Stimulated activated CD8-positive, alpha-beta memory T cell treated with anti-CD3 and anti-CD28 coated beads, Interleukin-12 subunit alpha, Interleukin-12 subunit beta, amount 100 ng/mL, for 1 hour (primary cell): ENCODE data around the gene TMEM125.

Experiments used
- DNase-seq: peaks from one replicate; pipeline ENCODE4 v3.0.0-alpha.2; 2020; ENCODE audit warnings: low read depth

The TMEM125 gene

GRCh38 chr1:43247256-43247921 lies 22.4 kb upstream of the TMEM125 start:
- no peak for DNase-seq

DNA sequence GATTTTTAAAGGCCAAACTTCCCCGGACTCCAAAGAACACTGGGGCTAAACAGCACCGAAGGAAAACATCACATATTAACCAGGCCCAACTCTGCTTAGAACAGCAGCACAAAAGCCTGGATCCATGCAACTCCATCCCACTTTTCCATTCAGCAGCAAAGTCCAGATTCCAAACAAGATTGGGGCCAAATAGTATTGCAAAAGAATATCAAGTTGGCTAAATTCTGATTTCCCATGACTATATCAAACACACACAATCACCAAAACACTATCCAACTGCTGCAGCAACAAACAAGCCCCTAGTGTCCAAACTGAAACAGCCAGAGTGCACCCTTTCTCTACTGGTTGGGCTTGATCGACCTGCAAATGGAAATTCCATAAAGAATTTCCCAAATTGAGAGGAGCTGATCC lies 19.4 kb upstream of the TMEM125 start:
- DNase-seq = no peak

DNA sequence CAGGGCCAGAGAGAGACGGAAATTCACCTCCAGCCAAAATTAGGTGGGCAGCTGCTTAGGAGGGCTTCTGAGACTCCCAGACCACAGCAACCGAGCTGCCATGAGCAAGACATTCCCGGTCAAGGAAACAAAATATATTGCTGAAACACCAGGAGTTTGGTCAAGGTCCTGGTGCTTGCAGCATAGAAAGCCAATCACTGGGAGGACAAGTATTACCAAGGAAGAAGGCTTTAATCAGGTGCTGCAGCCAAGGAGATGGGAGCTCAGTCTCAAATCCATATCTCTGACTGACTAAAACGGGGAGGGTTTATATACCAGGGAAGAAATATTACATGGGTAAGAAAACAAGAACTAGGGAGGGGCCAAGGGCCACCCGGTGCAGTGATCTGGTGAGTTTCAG lies 18.8 kb upstream of the TMEM125 start:
- no peak for DNase-seq

DNA sequence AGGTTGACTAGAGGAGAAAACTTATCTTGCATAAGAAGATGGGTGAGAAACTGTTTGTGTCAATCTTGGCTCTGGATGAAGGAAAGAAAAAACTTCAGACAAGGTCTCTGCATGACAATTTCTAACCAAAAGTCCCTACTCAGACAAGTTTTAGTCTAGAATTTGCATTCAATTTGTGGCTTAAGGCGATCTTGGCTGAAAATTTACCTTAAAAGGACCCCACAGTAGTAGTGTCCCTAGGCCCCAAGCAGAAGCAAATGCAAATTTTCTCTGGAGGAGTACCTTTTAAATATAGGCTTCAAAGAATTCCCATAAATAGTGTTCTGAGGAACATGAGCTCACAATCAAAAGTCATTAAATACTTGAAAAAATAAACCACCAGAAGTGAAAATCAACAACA lies 17.6 kb upstream of the TMEM125 start:
- no peak for DNase-seq

DNA sequence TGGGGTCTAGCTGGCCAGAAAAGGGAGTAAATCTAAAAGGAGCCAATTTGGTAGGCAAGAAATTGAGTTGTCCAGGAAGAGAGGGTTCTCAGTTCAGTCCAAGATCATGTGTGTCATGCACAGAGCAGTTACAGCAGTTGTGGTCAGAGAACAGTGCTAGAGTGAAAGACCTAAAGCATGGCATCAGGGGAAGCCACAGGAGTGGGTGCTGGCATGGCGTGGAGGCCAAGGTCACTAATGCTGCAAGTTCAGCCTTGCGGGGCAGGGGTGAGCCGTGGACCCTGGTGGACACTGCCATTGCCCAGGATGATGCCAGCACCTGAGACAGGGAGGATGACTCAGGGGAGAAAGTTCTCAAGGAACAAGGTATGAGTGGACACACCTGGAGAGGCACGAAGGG lies 16.6 kb upstream of the TMEM125 start:
- DNase-seq = no peak

DNA sequence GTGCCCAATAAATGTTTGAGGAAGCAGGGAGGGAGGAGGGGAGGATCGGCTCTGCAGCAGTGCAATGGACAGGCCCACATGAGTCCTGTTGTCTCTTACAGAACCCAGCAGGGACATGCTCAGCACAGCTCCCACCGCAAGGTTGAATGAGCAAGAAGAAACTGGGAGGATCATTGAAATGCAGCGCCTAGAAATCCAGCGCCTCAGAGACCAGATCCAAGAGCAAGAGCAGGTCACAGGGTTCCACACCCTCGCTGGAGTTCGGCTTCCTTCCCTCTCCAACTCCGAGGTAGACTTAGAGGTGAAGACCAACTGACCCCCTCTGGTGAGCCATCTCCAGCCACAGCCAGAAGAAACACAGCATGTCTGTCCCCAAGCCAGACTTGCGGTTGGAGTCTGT lies 15.9 kb upstream of the TMEM125 start:
- no peak for DNase-seq

DNA sequence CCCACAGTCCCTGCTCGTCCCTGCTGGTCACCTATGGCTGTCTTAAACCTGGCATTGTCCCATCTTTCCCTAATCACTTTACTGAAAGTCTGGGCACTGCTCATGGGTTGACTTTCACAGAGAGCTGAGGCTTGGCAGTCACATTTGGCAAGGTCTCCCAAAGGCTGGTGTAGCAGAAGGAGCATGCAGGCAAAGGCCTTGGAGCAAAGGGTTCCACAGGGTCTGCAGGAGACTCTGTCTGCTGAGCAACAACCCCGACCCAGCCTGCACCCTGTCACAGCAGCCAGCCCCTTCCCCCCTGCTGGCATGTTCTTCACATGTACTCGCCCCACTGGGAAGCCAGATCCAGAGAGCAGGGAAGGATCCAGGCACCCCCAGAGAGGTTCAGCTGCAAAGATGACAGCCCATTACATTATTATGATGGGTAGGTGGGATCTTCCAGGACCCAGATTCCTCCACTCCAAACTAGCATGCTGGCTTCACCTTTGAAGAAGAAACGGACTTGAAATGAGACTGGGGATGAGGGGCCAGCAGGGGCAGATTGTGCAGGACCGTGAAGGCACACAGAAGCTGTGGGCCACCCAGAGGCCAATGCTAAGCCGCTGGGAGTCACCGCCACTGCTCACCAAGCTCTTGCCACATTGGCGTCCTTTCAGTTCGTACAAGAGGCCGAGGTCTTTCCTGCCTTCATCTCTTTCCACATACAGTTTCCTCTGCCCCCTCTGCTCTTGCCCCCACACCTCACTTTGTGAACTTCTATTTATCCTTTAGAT lies 14.2 kb upstream of the TMEM125 start:
- no peak for DNase-seq

GRCh38 chr1:43256675-43257570 lies 12.9 kb upstream of the TMEM125 start:
- DNase-seq = no peak

DNA sequence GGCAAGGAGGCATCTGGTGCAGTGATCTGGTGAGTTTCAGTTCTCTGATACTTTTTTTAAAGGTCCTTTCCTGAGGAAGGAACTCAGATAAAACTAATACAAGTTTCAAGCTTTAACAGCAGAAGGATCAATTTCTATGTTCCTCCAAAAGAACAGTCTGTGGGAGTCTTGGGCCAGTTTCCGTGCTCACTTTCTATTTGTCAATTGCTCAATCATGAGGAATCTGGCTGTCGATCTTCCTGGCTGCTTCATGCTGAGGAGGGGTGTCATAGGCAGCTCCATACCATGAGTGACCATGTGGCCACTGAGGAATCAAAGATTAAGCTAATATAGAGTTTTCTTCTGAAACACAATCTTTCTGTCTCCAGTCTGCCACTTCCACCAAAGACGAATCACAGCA lies 11.4 kb upstream of the TMEM125 start:
- no peak for DNase-seq

DNA sequence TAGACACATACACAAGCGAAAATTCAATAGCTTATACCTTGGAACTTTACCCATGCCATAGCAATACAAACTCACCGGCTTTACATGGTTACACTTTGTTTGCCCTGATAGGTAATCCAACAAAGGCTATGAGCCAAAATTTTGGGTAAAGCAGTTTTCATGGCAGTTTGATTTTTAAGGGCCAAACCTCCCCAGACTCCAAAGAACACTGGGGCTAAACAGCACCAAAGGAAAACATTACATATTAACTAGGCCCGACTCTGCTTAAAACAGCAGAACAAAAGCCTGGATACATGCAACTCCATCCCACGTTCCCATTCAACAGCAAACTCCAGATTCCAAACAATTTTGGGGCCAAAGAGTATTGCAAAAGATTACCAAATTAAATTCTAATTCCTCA lies 4.4 kb upstream of the TMEM125 start:
- no peak for DNase-seq

- no peak for DNase-seq
Observed at GRCh38 chr1:43266881-43267280, 2.9 kb upstream of the TMEM125 start.

- no peak for DNase-seq
Observed at GRCh38 chr1:43267291-43267805, 2.4 kb upstream of the TMEM125 start.

GRCh38 chr1:43267818-43268425 lies 1.9 kb upstream of the TMEM125 start:
- no peak for DNase-seq

DNA sequence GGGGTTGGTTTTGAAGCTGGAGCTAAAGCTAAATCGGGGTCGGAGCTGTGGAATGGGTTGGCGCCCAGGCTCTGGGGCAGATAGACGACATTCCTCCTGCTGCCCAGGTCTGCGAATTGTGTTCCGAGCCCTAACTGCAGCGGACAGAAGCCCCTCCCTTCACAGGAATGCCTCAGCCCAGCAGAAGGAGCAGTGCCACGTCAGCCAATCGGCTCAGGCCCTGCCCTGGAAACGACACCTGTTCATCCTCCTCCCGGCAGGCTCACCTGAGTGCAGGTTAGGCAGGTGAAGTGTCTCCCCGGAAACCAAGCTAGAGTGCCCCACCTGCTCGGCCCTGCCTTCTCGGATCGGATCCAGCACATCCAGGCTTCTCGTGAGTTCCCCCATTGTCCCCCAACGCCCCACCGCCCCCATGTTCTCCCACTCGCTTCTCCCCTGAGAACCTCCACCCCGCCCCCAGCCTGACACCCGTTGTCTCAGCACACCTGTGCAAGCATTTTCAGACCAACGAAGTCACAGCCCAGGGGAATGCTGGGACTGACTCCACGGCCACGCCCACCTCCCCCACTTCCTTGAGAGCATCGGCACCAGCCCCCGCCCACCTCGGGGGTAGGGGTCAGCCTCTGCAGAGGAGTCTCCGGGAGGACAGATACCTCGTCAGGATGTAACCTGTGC lies 775 bp downstream of the TMEM125 start:
- DNase-seq = no peak

- DNase-seq = no peak
Observed at GRCh38 chr1:43271186-43272118, 1.7 kb downstream of the TMEM125 start.

GRCh38 chr1:43272161-43272560 lies 2.4 kb downstream of the TMEM125 start:
- DNase-seq = no peak

DNA sequence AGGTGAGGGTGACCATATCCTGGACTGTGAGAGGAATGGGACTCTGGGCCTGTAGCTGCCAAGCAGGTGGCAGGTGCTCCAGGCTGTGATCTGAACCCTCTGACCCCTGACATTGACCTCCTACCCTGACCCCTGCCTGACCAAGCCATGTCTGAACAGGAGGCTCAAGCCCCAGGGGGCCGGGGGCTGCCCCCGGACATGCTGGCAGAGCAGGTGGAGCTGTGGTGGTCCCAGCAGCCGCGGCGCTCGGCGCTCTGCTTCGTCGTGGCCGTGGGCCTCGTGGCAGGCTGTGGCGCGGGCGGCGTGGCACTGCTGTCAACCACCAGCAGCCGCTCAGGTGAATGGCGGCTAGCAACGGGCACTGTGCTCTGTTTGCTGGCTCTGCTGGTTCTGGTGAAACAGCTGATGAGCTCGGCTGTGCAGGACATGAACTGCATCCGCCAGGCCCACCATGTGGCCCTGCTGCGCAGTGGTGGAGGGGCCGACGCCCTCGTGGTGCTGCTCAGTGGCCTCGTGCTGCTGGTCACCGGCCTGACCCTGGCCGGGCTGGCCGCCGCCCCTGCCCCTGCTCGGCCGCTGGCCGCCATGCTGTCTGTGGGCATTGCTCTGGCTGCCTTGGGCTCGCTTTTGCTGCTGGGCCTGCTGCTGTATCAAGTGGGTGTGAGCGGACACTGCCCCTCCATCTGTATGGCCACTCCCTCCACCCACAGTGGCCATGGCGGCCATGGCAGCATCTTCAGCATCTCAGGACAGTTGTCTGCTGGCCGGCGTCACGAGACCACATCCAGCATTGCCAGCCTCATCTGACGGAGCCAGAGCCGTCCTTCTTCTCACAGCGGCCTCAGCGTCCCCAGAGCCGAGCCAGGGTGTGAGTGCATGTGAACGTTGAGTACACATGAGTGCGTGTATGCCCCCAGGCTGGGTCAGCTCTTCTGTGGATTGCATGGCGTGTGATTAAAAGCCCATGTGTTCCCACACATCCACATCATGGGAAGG lies 3.1 kb downstream of the TMEM125 start:
- DNase-seq = no peak

GRCh38 chr1:43273708-43274107 lies 3.9 kb downstream of the TMEM125 start:
- DNase-seq = no peak

DNA sequence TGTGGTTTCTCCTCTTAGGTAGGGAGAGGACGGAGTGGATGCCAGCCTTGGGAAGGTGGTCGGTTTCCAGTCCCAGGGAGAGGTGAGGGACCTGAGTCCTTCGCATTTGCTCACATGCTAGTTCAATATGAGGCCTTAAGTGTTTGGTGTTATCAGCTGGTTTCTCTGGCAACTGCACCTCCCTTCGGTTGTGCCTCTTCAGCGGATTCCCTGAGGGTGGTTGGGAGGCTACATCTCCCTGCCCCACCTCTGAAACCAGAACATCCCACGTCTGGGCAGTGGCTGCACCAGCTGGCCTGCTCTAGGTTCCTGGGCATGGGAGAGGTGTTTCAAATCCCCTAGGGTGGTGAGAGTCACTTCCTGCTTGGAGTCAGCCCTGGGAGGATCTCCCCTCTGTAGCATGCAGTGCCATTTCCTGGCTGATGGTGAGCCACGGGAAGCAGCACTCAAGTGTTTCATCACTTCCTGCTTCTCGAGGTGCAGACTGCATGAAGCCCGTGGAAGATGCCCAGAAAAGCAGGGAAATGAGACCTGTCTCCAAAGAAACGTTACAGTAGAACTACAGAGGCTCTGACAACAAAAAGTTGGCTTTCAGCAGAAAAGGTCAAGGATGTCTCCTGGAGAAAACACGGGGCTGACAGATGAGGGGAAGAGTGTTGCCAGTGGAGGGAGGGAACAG lies 4.5 kb downstream of the TMEM125 start:
- no peak for DNase-seq
